ENCODE measurements around the gene ZNF771.
"Not testable (repeated sequence)": the region's sequence is repeated elsewhere in the genome, so short reads cannot be mapped to it uniquely, and the experiment has no call there.

The ZNF771 gene

GRCh38 chr16:30375864-30376263 lies 31.5 kb upstream of the ZNF771 start:
- no peak for DNase-seq (ENCODE audit: low read depth in 2 of 2)

GRCh38 chr16:30376461-30376902 lies 30.9 kb upstream of the ZNF771 start:
- DNase-seq (ENCODE audit: low read depth in 2 of 2): no peak

GRCh38 chr16:30377050-30377811 lies 30.2 kb upstream of the ZNF771 start:
- no peak for DNase-seq (ENCODE audit: low read depth in 2 of 2)

GRCh38 chr16:30377812-30378235 lies 29.6 kb upstream of the ZNF771 start:
- peak; percentile 70 to 71 for DNase-seq (ENCODE audit: low read depth in 2 of 2)

GRCh38 chr16:30378236-30379157 lies 28.9 kb upstream of the ZNF771 start:
- peak; percentile 95 to 96 for DNase-seq (ENCODE audit: low read depth in 2 of 2)

GRCh38 chr16:30379158-30379783 lies 28.1 kb upstream of the ZNF771 start:
- DNase-seq (ENCODE audit: low read depth in 2 of 2): no peak

- no peak for DNase-seq (ENCODE audit: low read depth in 2 of 2)
These were observed 27.2 kb upstream of the ZNF771 start for GRCh38 chr16:30380072-30380802.

GRCh38 chr16:30380803-30381208 lies 26.6 kb upstream of the ZNF771 start:
- DNase-seq (ENCODE audit: low read depth in 2 of 2): no peak

- DNase-seq (ENCODE audit: low read depth in 2 of 2): no peak
These were observed 25.9 kb upstream of the ZNF771 start for GRCh38 chr16:30381291-30382041.

GRCh38 chr16:30382111-30382881 lies 25.1 kb upstream of the ZNF771 start, which contains the start of gene SEPTIN1:
Gene SEPTIN1, minus strand, starts transcription at chr16:30382561. Its CDS starts 19 bp downstream, at chr16:30382542.
- DNase-seq (ENCODE audit: low read depth in 2 of 2): no peak

GRCh38 chr16:30383521-30383920 lies 23.9 kb upstream of the ZNF771 start:
- DNase-seq (ENCODE audit: low read depth in 2 of 2): no peak

- DNase-seq (ENCODE audit: low read depth in 2 of 2): no peak
These were observed 12.7 kb upstream of the ZNF771 start for GRCh38 chr16:30394592-30395154.

- peak in 1 of 2 experiments; percentile 57 for DNase-seq (ENCODE audit: low read depth in 2 of 2)
These were observed 12.0 kb upstream of the ZNF771 start, which contains the start of gene ZNF48 for GRCh38 chr16:30395155-30395991. Gene ZNF48, plus strand, starts transcription at chr16:30395420. Its CDS starts 375 bp downstream, at chr16:30395795.

- DNase-seq (ENCODE audit: low read depth in 2 of 2): no peak
These were observed 11.3 kb upstream of the ZNF771 start for GRCh38 chr16:30395992-30396585.

- not testable (repeated sequence) for DNase-seq (ENCODE audit: low read depth in 2 of 2)
These were observed 10.8 kb upstream of the ZNF771 start for GRCh38 chr16:30396627-30397026.

- DNase-seq (ENCODE audit: low read depth in 2 of 2): no peak
These were observed 10.3 kb upstream of the ZNF771 start for GRCh38 chr16:30397056-30397455.

- DNase-seq (ENCODE audit: low read depth in 2 of 2): no peak
These were observed 9.4 kb upstream of the ZNF771 start for GRCh38 chr16:30397776-30398660.
